OCI-LY3 (cell line): ENCODE results near the gene MTMR6.
A peak's percentile ranks its signal among the peaks of the same experiment; 100 is the strongest.

Source experiments
- CTCF ChIP-seq: fragments of 200-600, 300-600 bp; sonication (generic); IDR thresholded peaks from 2 replicates; pipeline ENCODE4 v1.5.1; 2014; ENCODE audit warnings: antibody characterized with exemption, low read length, low read depth
- EZH2phosphoT487 ChIP-seq: fragments of 200-600 bp; shearing (Covaris generic); IDR thresholded peaks from 2 replicates; pipeline ENCODE4 v1.6.1; 2018; ENCODE audit warnings: antibody characterized with exemption, mixed run types, low read depth

- TF ChIP-seq CTCF (peak; percentile 84), EZH2phosphoT487 (no peak)
These were observed 54.3 kb downstream of the MTMR6 start for GRCh38 chr13:25232937-25233515.
